Fibroblast of lung (primary cell): Measurements from ENCODE around the gene MED15.

Experiments used
- EZH2 ChIP-seq: IDR thresholded peaks from 2 replicates; pipeline ENCODE4 v1.5.1; 2012; ENCODE audit warnings: low read length, control low read depth, mild to moderate bottlenecking; ENCODE audit errors: missing control alignments
- TF ChIP-seq, protein P1 (sequence below), 2 donors: IDR thresholded peaks in 1 of 2; conservative IDR thresholded peaks in 1 of 2; 1 replicate in 1 of 2; 2 replicates in 1 of 2; pipeline ENCODE4 v1.5.1; 2011 to 2012; ENCODE audit warnings: low read length in 2 of 2, control low read depth in 1 of 2, inconsistent platforms in 1 of 2, low read depth in 1 of 2, mild to moderate bottlenecking in 1 of 2

- TF ChIP-seq, protein P1, sequence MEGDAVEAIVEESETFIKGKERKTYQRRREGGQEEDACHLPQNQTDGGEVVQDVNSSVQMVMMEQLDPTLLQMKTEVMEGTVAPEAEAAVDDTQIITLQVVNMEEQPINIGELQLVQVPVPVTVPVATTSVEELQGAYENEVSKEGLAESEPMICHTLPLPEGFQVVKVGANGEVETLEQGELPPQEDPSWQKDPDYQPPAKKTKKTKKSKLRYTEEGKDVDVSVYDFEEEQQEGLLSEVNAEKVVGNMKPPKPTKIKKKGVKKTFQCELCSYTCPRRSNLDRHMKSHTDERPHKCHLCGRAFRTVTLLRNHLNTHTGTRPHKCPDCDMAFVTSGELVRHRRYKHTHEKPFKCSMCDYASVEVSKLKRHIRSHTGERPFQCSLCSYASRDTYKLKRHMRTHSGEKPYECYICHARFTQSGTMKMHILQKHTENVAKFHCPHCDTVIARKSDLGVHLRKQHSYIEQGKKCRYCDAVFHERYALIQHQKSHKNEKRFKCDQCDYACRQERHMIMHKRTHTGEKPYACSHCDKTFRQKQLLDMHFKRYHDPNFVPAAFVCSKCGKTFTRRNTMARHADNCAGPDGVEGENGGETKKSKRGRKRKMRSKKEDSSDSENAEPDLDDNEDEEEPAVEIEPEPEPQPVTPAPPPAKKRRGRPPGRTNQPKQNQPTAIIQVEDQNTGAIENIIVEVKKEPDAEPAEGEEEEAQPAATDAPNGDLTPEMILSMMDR (conservative IDR thresholded peaks at IDR 0.05 in 1 of 2, IDR thresholded peaks at IDR 0.05 in 1 of 2; ENCODE audit: low read depth in 1 of 2, low read length in 2 of 2) = no peak
- no peak for TF ChIP-seq EZH2
These were observed 59.2 kb downstream of the MED15 start for GRCh38 chr22:20566420-20567260.
